ENCODE measurements around the gene CEACAM8.
"Not testable (repeated sequence)": the region's sequence is repeated elsewhere in the genome, so short reads cannot be mapped to it uniquely, and the experiment has no call there.

CEACAM8 gene

GRCh38 chr19:42571116-42571515, 23.6 kb downstream of the CEACAM8 start:
- Histone ChIP-seq H3K4me3 (ENCODE audit: low read depth, low read length) (no peak overlapping the region), H3K9ac (ENCODE audit: low read length) (no peak overlapping the region), H3K9me3 (ENCODE audit: control insufficient read depth, insufficient read depth, low read depth, low read length) (no peaks in the 10 kb centered on the region), H3K27me3 (ENCODE audit: control insufficient read depth, insufficient read depth, low read length) (peaks cover 4% of the 10 kb centered on the region; the same call in 1 of the 2 replicates), H3K4me1 (ENCODE audit: control insufficient read depth, insufficient read depth, low read length) (peaks cover 9% of the 10 kb centered on the region; the same call in 1 of the 2 replicates), H3K27ac (ENCODE audit: low read depth, low read length) (no peak overlapping the region), H3K36me3 (ENCODE audit: control insufficient read depth, insufficient read depth, low read length) (no peaks in the 10 kb centered on the region)

- Histone ChIP-seq H3K27ac (ENCODE audit: low read depth, low read length) (no peak overlapping the region), H3K27me3 (ENCODE audit: control insufficient read depth, insufficient read depth, low read length) (peaks cover 4% of the 10 kb centered on the region; the same call in 1 of the 2 replicates), H3K36me3 (ENCODE audit: control insufficient read depth, insufficient read depth, low read length) (no peaks in the 10 kb centered on the region), H3K9me3 (ENCODE audit: control insufficient read depth, insufficient read depth, low read depth, low read length) (no peaks in the 10 kb centered on the region), H3K4me1 (ENCODE audit: control insufficient read depth, insufficient read depth, low read length) (peaks cover 9% of the 10 kb centered on the region; the same call in 1 of the 2 replicates), H3K9ac (ENCODE audit: low read length) (no peak overlapping the region), H3K4me3 (ENCODE audit: low read depth, low read length) (no peak overlapping the region)
These were observed 25.5 kb downstream of the CEACAM8 start for GRCh38 chr19:42569193-42569592.

- Histone ChIP-seq H3K4me1 (ENCODE audit: control insufficient read depth, insufficient read depth, low read length) (no peaks in the 10 kb centered on the region), H3K27me3 (ENCODE audit: control insufficient read depth, insufficient read depth, low read length) (peaks cover 4% of the 10 kb centered on the region; the same call in 1 of the 2 replicates), H3K27ac (ENCODE audit: low read depth, low read length) (no peak overlapping the region), H3K4me3 (ENCODE audit: low read depth, low read length) (no peak overlapping the region), H3K9ac (ENCODE audit: low read length) (no peak overlapping the region), H3K9me3 (ENCODE audit: control insufficient read depth, insufficient read depth, low read depth, low read length) (no peaks in the 10 kb centered on the region), H3K36me3 (ENCODE audit: control insufficient read depth, insufficient read depth, low read length) (no peaks in the 10 kb centered on the region)
These were observed 26.7 kb downstream of the CEACAM8 start for GRCh38 chr19:42568006-42568405.

- Histone ChIP-seq H3K27ac (ENCODE audit: low read depth, low read length) (no peak overlapping the region), H3K27me3 (ENCODE audit: control insufficient read depth, insufficient read depth, low read length) (peaks cover 4% of the 10 kb centered on the region; the same call in 1 of the 2 replicates), H3K36me3 (ENCODE audit: control insufficient read depth, insufficient read depth, low read length) (no peaks in the 10 kb centered on the region)
These were observed 27.2 kb downstream of the CEACAM8 start for GRCh38 chr19:42567567-42567966.

GRCh38 chr19:42563352-42564210, 31.1 kb downstream of the CEACAM8 start:
- Histone ChIP-seq H3K4me3 (ENCODE audit: low read depth, low read length) (no peak overlapping the region), H3K27ac (ENCODE audit: low read depth, low read length) (no peak overlapping the region), H3K9me3 (ENCODE audit: control insufficient read depth, insufficient read depth, low read depth, low read length) (no peaks in the 10 kb centered on the region), H3K36me3 (ENCODE audit: control insufficient read depth, insufficient read depth, low read length) (no peaks in the 10 kb centered on the region), H3K27me3 (ENCODE audit: control insufficient read depth, insufficient read depth, low read length) (peaks cover 15% of the 10 kb centered on the region), H3K9ac (ENCODE audit: low read length) (no peak overlapping the region), H3K4me1 (ENCODE audit: control insufficient read depth, insufficient read depth, low read length) (peaks cover 16% of the 10 kb centered on the region)

More at GRCh38 chr19:42567567-42567966, 27.2 kb downstream of the CEACAM8 start:
- Histone ChIP-seq H3K4me1 (ENCODE audit: control insufficient read depth, insufficient read depth, low read length) (no peaks in the 10 kb centered on the region), H3K9ac (ENCODE audit: low read length) (no peak overlapping the region), H3K4me3 (ENCODE audit: low read depth, low read length) (no peak overlapping the region), H3K9me3 (ENCODE audit: control insufficient read depth, insufficient read depth, low read depth, low read length) (no peaks in the 10 kb centered on the region)

DNA sequence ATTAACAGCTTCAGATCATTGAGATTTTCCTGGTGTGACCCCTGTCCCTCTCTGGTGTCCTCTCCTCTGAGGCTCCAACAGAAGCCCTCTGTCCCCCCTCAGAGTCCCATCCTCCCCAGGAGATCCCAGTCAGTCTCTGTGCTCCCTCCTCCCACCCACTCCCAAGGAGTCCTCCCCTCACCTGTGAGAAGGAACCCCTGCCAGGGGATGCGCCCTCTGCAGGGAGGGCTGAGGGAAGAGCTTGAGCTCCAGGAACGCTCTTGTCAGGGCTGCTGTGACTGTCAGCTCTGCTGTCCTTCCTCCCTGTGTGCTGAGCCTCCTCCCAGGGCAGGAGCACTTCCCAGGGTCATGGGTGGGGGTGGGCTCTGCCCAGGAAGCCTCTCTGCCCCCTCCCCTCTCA, 33.2 kb downstream of the CEACAM8 start:
- peaks cover 11% of the 10 kb centered on the region; the same call in 1 of the 2 replicates for H3K27me3 ChIP-seq (ENCODE audit: control insufficient read depth, insufficient read depth, low read length)
- H3K4me3 ChIP-seq (ENCODE audit: low read depth, low read length), result no peak overlapping the region
- H3K9me3 ChIP-seq (ENCODE audit: control insufficient read depth, insufficient read depth, low read depth, low read length), result no peaks in the 10 kb centered on the region
- no peaks in the 10 kb centered on the region for H3K36me3 ChIP-seq (ENCODE audit: control insufficient read depth, insufficient read depth, low read length)
- H3K27ac ChIP-seq (ENCODE audit: low read depth, low read length), result no peak overlapping the region
- H3K9ac ChIP-seq (ENCODE audit: low read length), result no peak overlapping the region
- peaks cover 21% of the 10 kb centered on the region for H3K4me1 ChIP-seq (ENCODE audit: control insufficient read depth, insufficient read depth, low read length)

DNA sequence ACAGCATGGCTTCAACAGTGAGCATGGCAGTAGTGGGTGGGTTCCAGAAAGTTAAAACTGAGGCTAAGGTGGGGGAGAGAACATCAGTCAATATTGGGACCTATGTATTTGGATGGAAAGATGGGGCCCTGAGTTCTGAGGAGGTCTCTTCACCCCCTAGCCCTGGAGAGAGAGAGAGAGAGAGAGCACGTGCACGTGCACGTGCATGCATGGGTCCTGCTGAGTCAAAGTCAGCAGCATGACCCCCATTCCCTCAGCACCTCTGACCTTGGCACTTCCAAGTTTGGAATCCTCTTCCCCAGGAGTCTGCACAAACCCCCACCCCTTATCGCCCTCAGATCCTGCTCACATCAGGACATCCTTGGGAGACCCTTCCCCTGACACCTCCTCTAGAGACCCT, 34.0 kb downstream of the CEACAM8 start:
- peaks cover 22% of the 10 kb centered on the region for H3K4me1 ChIP-seq (ENCODE audit: control insufficient read depth, insufficient read depth, low read length)
- H3K9me3 ChIP-seq (ENCODE audit: control insufficient read depth, insufficient read depth, low read depth, low read length), result no peaks in the 10 kb centered on the region
- no peaks in the 10 kb centered on the region for H3K36me3 ChIP-seq (ENCODE audit: control insufficient read depth, insufficient read depth, low read length)
- no peak overlapping the region for H3K9ac ChIP-seq (ENCODE audit: low read length)
- H3K27ac ChIP-seq (ENCODE audit: low read depth, low read length), result no peak overlapping the region
- no peak overlapping the region for H3K4me3 ChIP-seq (ENCODE audit: low read depth, low read length)
- H3K27me3 ChIP-seq (ENCODE audit: control insufficient read depth, insufficient read depth, low read length), result peaks cover 11% of the 10 kb centered on the region; the same call in 1 of the 2 replicates

- Histone ChIP-seq H3K36me3 (ENCODE audit: control insufficient read depth, insufficient read depth, low read length) (no peaks in the 10 kb centered on the region), H3K4me1 (ENCODE audit: control insufficient read depth, insufficient read depth, low read length) (peaks cover 31% of the 10 kb centered on the region)
These were observed 36.1 kb downstream of the CEACAM8 start for GRCh38 chr19:42558450-42559150.

GRCh38 chr19:42557386-42557871, 37.3 kb downstream of the CEACAM8 start:
- not testable (repeated sequence) for H3K4me3 ChIP-seq (ENCODE audit: low read depth, low read length); H3K36me3 ChIP-seq (ENCODE audit: control insufficient read depth, insufficient read depth, low read length); H3K9me3 ChIP-seq (ENCODE audit: control insufficient read depth, insufficient read depth, low read depth, low read length); H3K27ac ChIP-seq (ENCODE audit: low read depth, low read length); H3K9ac ChIP-seq (ENCODE audit: low read length)
- H3K27me3 ChIP-seq (ENCODE audit: control insufficient read depth, insufficient read depth, low read length), result peaks cover 11% of the 10 kb centered on the region; the same call in 1 of the 2 replicates
- H3K4me1 ChIP-seq (ENCODE audit: control insufficient read depth, insufficient read depth, low read length), result peaks cover 36% of the 10 kb centered on the region

More at GRCh38 chr19:42558450-42559150, 36.1 kb downstream of the CEACAM8 start:
- H3K27ac ChIP-seq (ENCODE audit: low read depth, low read length), result no peak overlapping the region
- no peaks in the 10 kb centered on the region for H3K9me3 ChIP-seq (ENCODE audit: control insufficient read depth, insufficient read depth, low read depth, low read length)
- no peak overlapping the region for H3K4me3 ChIP-seq (ENCODE audit: low read depth, low read length)
- no peak overlapping the region for H3K9ac ChIP-seq (ENCODE audit: low read length)
- H3K27me3 ChIP-seq (ENCODE audit: control insufficient read depth, insufficient read depth, low read length), result peaks cover 11% of the 10 kb centered on the region; the same call in 1 of the 2 replicates

DNA sequence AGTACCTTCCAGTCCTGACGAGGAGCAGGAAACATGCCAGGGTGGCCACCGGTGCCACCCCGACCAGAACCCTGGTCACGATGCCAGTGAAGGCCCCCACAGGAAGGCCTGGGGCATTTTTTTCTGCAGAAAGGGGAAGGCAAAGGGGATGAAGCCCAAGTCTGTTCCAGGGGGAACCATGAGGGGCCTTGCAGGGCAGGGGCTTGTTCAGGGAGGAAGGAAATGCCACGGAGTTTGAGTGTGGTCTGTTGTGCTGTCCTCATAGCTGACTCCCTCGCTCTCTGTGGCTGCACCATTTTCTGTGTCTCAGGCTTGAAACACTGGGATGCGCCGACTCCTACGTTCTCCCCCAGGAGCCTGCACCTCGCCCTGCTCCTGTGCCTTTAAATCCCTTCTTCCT, 38.9 kb downstream of the CEACAM8 start:
- no peak overlapping the region for H3K4me3 ChIP-seq (ENCODE audit: low read depth, low read length)
- H3K27ac ChIP-seq (ENCODE audit: low read depth, low read length), result no peak overlapping the region
- peaks cover 8% of the 10 kb centered on the region for H3K9me3 ChIP-seq (ENCODE audit: control insufficient read depth, insufficient read depth, low read depth, low read length)
- H3K27me3 ChIP-seq (ENCODE audit: control insufficient read depth, insufficient read depth, low read length), result peaks cover 8% of the 10 kb centered on the region; the same call in 1 of the 2 replicates
- peaks cover 36% of the 10 kb centered on the region for H3K4me1 ChIP-seq (ENCODE audit: control insufficient read depth, insufficient read depth, low read length)
- no peaks in the 10 kb centered on the region for H3K36me3 ChIP-seq (ENCODE audit: control insufficient read depth, insufficient read depth, low read length)
- H3K9ac ChIP-seq (ENCODE audit: low read length), result no peak overlapping the region

GRCh38 chr19:42555317-42555716, 39.4 kb downstream of the CEACAM8 start:
- Histone ChIP-seq H3K4me3 (ENCODE audit: low read depth, low read length) (no peak overlapping the region), H3K36me3 (ENCODE audit: control insufficient read depth, insufficient read depth, low read length) (no peaks in the 10 kb centered on the region), H3K4me1 (ENCODE audit: control insufficient read depth, insufficient read depth, low read length) (peaks cover 34% of the 10 kb centered on the region), H3K9me3 (ENCODE audit: control insufficient read depth, insufficient read depth, low read depth, low read length) (peaks cover 13% of the 10 kb centered on the region), H3K27me3 (ENCODE audit: control insufficient read depth, insufficient read depth, low read length) (peaks cover 4% of the 10 kb centered on the region; the same call in 1 of the 2 replicates), H3K9ac (ENCODE audit: low read length) (no peak overlapping the region), H3K27ac (ENCODE audit: low read depth, low read length) (no peak overlapping the region)

All from HUES6 (cell line).